Breast epithelium (tissue), 4 donors: ENCODE data around the gene PRG3. TPM values are rescaled to one million over a fixed set of nuclear protein-coding genes. Genes with fewer than 3 reads are reported as not detected.

Experiments used
- DNase-seq, 2 donors: peaks; one replicate each; pipeline ENCODE4 v3.0.0-alpha.2; 2019; ENCODE audit warnings: low spot score in 2 of 2
- H3K27ac ChIP-seq, 2 donors: fragments of 200-600 bp; sonication (generic) in 1 of 2; one replicate each; pipeline ENCODE4 v1.5.1; 2016 to 2019; ENCODE audit warnings: mild to moderate bottlenecking in 1 of 2
- H3K27me3 ChIP-seq, 2 donors: fragments of 200-600 bp; sonication (generic) in 1 of 2; one replicate each; pipeline versions ENCODE4 v1.5.1 to v1.6.0; 2017 to 2019; ENCODE audit warnings: control low read depth in 1 of 2, mild to moderate bottlenecking in 1 of 2
- H3K36me3 ChIP-seq: fragments of 200-600 bp; one replicate; pipeline ENCODE4 v1.5.1; 2019
- H3K4me1 ChIP-seq, 2 donors: fragments of 200-600 bp; sonication (generic); one replicate each; pipeline ENCODE4 v1.5.1; 2016 to 2019; ENCODE audit warnings: control low read depth in 1 of 2
- H3K4me3 ChIP-seq, 3 donors: fragments of 200-600 bp; sonication (generic); 1 replicate in 2 of 3; 2 replicates in 1 of 3; pipeline ENCODE4 v1.5.1; 2016 to 2019; ENCODE audit warnings: mild to moderate bottlenecking in 3 of 3, moderate library complexity in 2 of 3
- H3K9me3 ChIP-seq, 2 donors: fragments of 200-600 bp; sonication (generic) in 1 of 2; one replicate each; pipeline ENCODE4 v1.5.1; 2016 to 2019; ENCODE audit warnings: control low read depth in 1 of 2
- POLR2A ChIP-seq: fragments of 450-650 bp; IDR thresholded peaks from one replicate; pipeline ENCODE4 v1.6.1; 2016; ENCODE audit warnings: antibody characterized with exemption, mild to moderate bottlenecking, moderate library complexity
- POLR2AphosphoS5 ChIP-seq, 3 donors: sonication (generic); formaldehyde crosslinking; IDR thresholded peaks; one replicate each; pipeline ENCODE4 v1.6.1; 2017; ENCODE audit warnings: antibody characterized with exemption in 3 of 3
- intact Hi-C: fragments of 100-400 bp; cut with DNase I; formaldehyde crosslinking; loops from one replicate; pipeline ENCODE4 v1.15.1; 2023; ENCODE audit warnings: low total_unique reads
- total RNA-seq, 3 donors: library from RNA; depleted of rRNA; stranded (reverse); fragments of >200 nt; gene quantifications; one replicate each; pipeline ENCODE4 v1.1.0, GENCODE V29; 2016
- TF ChIP-seq, protein P1 (sequence below), 3 donors: fragments of 450-650 bp; IDR thresholded peaks; one replicate each; pipeline ENCODE4 v1.5.1; 2016 to 2017; ENCODE audit warnings: antibody characterized with exemption in 3 of 3, mild to moderate bottlenecking in 3 of 3, moderate library complexity in 3 of 3

PRG3 gene
- total RNA-seq, 3 donors from 2014 or later, result not detected

- H3K4me3 ChIP-seq, result no peak overlapping the region
- DNase-seq, result no peak
- TF ChIP-seq, protein P1, sequence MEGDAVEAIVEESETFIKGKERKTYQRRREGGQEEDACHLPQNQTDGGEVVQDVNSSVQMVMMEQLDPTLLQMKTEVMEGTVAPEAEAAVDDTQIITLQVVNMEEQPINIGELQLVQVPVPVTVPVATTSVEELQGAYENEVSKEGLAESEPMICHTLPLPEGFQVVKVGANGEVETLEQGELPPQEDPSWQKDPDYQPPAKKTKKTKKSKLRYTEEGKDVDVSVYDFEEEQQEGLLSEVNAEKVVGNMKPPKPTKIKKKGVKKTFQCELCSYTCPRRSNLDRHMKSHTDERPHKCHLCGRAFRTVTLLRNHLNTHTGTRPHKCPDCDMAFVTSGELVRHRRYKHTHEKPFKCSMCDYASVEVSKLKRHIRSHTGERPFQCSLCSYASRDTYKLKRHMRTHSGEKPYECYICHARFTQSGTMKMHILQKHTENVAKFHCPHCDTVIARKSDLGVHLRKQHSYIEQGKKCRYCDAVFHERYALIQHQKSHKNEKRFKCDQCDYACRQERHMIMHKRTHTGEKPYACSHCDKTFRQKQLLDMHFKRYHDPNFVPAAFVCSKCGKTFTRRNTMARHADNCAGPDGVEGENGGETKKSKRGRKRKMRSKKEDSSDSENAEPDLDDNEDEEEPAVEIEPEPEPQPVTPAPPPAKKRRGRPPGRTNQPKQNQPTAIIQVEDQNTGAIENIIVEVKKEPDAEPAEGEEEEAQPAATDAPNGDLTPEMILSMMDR (IDR thresholded peaks at IDR 0.05), result no peak
- no peak for TF ChIP-seq POLR2AphosphoS5 (IDR thresholded peaks at IDR 0.05)
- H3K27ac ChIP-seq, result no peak overlapping the region
- H3K4me1 ChIP-seq, result no peaks in the 10 kb centered on the region
- H3K9me3 ChIP-seq, result no peaks in the 10 kb centered on the region
- intact Hi-C loops, result loop anchor here (5.0 to 10.0 kb wide), 2 partner anchors 462 to 1730 kb away; partner anchors contain the start of gene OR4C6
- H3K36me3 ChIP-seq, result no peaks in the 10 kb centered on the region
- no peaks in the 10 kb centered on the region for H3K27me3 ChIP-seq
Observed at GRCh38 chr11:57394203-57394965, 13.4 kb upstream of the PRG3 start.

DNA sequence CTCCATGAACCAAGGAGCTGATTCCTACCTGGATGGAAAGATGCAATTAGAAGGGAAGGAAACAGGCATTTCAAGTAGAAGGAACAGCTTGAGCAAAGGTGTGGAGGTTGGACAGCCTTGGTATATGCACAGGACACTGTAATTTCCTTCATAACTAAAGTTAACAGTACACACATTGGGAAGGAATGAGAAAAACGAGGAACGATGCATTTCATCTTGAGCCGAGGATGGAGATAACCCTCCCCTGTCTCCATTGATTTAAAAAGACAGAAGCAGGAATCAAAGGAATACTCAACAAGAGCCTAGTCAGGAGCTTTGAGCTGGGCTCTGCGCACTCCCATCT is 11.8 kb upstream of the PRG3 start:
- TF ChIP-seq POLR2A (no peak), POLR2AphosphoS5 (IDR thresholded peaks at IDR 0.05) (no peak)
- TF ChIP-seq, protein P1 (IDR thresholded peaks at IDR 0.05), result no peak
- intact Hi-C loops, result loop anchor here (5.0 to 10.0 kb wide), 2 partner anchors 460 to 1728 kb away; partner anchors contain the start of gene OR4C6
- H3K27ac ChIP-seq, result no peak overlapping the region

DNA sequence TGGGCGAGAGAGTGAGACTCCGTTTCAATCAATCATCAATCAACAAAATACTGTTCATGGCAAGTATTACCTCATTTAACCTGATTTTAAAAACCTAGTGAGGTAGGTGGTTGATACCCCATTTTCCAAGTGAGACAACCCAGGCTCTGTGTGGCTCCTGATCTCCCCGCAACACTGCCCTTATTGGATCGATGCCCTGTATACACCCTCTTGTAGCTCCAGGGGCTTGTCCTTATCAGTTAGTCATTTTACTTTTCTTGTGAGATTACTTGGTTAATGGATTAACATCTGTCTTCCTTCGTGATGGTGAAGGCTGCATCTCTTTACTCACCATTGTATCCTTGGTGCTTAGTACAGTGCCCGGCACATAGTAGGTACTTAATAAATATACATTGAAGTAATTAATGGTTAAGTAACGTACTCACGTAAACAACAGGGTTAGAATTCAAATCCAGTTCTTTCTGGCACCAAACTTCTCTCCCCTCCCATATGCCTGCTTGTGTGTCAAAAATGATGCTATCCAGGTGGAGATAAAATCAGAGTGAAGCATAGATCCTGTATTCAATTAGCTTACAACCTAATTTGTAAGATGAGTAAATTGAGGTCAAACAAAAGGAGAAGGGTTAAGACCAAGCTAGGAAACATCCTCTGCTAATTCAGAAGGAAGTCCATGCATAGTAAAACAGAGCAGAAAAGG is 11.3 kb upstream of the PRG3 start:
- intact Hi-C loops, result loop anchor here (5.0 to 10.0 kb wide), 2 partner anchors 460 to 1727 kb away; partner anchors contain the start of gene OR4C6
- DNase-seq, result no peak

More for the DNA sequence above, 11.8 kb upstream of the PRG3 start:
- no peaks in the 10 kb centered on the region for H3K27me3 ChIP-seq
- H3K9me3 ChIP-seq, result no peaks in the 10 kb centered on the region
- DNase-seq, result no peak
- H3K4me3 ChIP-seq, result no peak overlapping the region
- H3K36me3 ChIP-seq, result no peaks in the 10 kb centered on the region
- no peaks in the 10 kb centered on the region for H3K4me1 ChIP-seq

GRCh38 chr11:57391539-57391938 is 10.6 kb upstream of the PRG3 start:
- no peaks in the 10 kb centered on the region for H3K9me3 ChIP-seq
- H3K4me3 ChIP-seq, result no peak overlapping the region
- no peak for DNase-seq
- TF ChIP-seq POLR2AphosphoS5 (IDR thresholded peaks at IDR 0.05), result no peak
- intact Hi-C loops, result loop anchor here (5.0 to 10.0 kb wide), 2 partner anchors 459 to 1727 kb away; partner anchors contain the start of gene OR4C6
- H3K4me1 ChIP-seq, result no peaks in the 10 kb centered on the region
- no peaks in the 10 kb centered on the region for H3K36me3 ChIP-seq
- H3K27ac ChIP-seq, result no peak overlapping the region
- H3K27me3 ChIP-seq, result no peaks in the 10 kb centered on the region

More for the DNA sequence above, 11.3 kb upstream of the PRG3 start:
- Histone ChIP-seq H3K4me3 (no peak overlapping the region), H3K9me3 (no peaks in the 10 kb centered on the region), H3K36me3 (no peaks in the 10 kb centered on the region), H3K4me1 (no peaks in the 10 kb centered on the region), H3K27ac (no peak overlapping the region), H3K27me3 (no peaks in the 10 kb centered on the region)
- TF ChIP-seq, protein P1 (IDR thresholded peaks at IDR 0.05), result no peak
- no peak for TF ChIP-seq POLR2A
- TF ChIP-seq POLR2AphosphoS5 (IDR thresholded peaks at IDR 0.05), result no peak

- Histone ChIP-seq H3K4me3 (no peak overlapping the region), H3K4me1 (no peaks in the 10 kb centered on the region), H3K27ac (no peak overlapping the region), H3K27me3 (no peaks in the 10 kb centered on the region), H3K36me3 (no peaks in the 10 kb centered on the region), H3K9me3 (no peaks in the 10 kb centered on the region)
- no peak for TF ChIP-seq POLR2AphosphoS5 (IDR thresholded peaks at IDR 0.05)
- no peak for TF ChIP-seq POLR2A
- TF ChIP-seq, protein P1 (IDR thresholded peaks at IDR 0.05), result no peak
- DNase-seq, result no peak
- intact Hi-C loops, result loop anchor here (5.0 to 10.0 kb wide), 2 partner anchors 459 to 1726 kb away; partner anchors contain the start of gene OR4C6
Observed at GRCh38 chr11:57391111-57391510, 10.2 kb upstream of the PRG3 start.
